Chondrocyte (in vitro differentiated cells): ENCODE results near the gene ACBD6. TPM values are rescaled to one million over a fixed set of nuclear protein-coding genes. Genes with fewer than 3 reads are reported as not detected.

Source experiments
- DNase-seq: peaks from one replicate; pipeline ENCODE4 v3.0.0; 2021; ENCODE audit warnings: mixed read lengths, low spot score
- H3K27ac Mint-ChIP-seq: one replicate; pipeline ENCODE4 v1.8.0; 2021; ENCODE audit warnings: mild to moderate bottlenecking, moderate library complexity, mixed read lengths; ENCODE audit not compliant: unreplicated experiment
- H3K27me3 Mint-ChIP-seq: 2 replicates; pipeline ENCODE4 v1.8.0; 2021; ENCODE audit warnings: low read depth, mixed read lengths
- H3K36me3 Mint-ChIP-seq: 2 replicates; pipeline ENCODE4 v1.8.0; 2021; ENCODE audit warnings: low read depth, mixed read lengths
- H3K4me1 Mint-ChIP-seq: 2 replicates; pipeline ENCODE4 v1.8.0; 2021; ENCODE audit warnings: low read depth, mild to moderate bottlenecking, mixed read lengths
- H3K4me3 Mint-ChIP-seq: one replicate; pipeline ENCODE4 v1.8.0; 2021; ENCODE audit warnings: mild to moderate bottlenecking, moderate library complexity, mixed read lengths; ENCODE audit not compliant: unreplicated experiment
- H3K9me3 Mint-ChIP-seq: 2 replicates; pipeline ENCODE4 v1.8.0; 2021; ENCODE audit warnings: low read depth, mixed read lengths
- total RNA-seq: library from RNA; stranded (reverse); gene quantifications from 3 replicates; pipeline ENCODE4 v1.2.1, GENCODE V29; 2021
- TF ChIP-seq, protein P1 (sequence below): fragments of 200-600 bp; sonication (generic); IDR thresholded peaks from 2 replicates; pipeline ENCODE4 v1.5.0; 2021; ENCODE audit warnings: antibody characterized with exemption, mild to moderate bottlenecking, moderate library complexity

The ACBD6 gene
- total RNA-seq, 1 donor from 2014 or later, result 43.4 TPM

DNA sequence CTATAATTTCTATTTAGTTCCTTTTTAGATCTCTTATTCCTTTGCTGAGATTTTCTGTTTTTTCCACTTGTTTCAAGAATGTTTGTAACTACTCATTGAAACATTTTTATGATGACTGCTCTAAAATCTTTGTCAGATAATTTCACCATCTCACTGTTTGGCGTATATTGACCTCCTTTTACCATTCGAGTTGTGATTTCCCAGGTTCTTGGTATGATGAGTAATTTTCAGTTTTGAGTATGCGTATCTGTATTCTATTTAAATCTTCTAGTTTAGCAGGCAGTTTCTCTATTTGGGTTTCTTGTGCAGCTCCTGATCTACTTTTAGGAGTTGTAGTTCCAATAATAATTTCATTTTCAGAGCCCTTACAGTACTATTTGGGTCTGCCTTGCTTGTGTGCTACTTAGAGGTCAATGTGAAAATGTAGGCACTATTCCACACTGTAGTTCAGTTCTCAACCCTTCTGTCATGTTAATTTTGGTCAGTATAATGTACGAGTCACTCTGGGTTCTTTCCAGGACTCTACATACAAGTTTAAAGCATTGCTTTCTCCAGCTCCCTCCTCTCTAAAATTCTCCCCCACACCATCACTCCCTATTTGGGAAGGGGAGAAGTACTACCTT, 115.5 kb downstream of the ACBD6 start:
- no peak for DNase-seq
- no peak overlapping the region for H3K4me3 Mint-ChIP-seq

DNA sequence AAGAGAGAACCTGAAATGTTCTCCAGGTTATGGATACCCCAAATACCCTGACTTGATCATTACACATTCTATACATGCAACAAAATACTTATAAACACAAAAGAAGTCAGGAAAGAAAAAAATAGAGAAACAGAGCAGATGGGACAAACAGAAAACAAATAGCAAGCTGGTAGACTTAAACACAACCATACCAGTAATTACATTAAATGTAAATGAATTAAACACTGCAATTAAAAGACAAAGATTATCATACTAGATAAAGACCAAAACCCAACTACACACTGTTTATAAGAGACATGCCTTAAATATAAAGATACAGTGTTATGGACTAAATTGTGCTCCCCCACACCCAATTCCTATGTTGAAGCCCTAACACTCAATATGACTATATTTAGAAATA, 117.2 kb downstream of the ACBD6 start:
- peaks cover 5% of the 10 kb centered on the region for H3K4me1 Mint-ChIP-seq
- peaks cover 45% of the 10 kb centered on the region for H3K9me3 Mint-ChIP-seq
- no peak overlapping the region for H3K27ac Mint-ChIP-seq
- H3K4me3 Mint-ChIP-seq, result no peak overlapping the region
- DNase-seq, result no peak
- no peaks in the 10 kb centered on the region for H3K27me3 Mint-ChIP-seq
- TF ChIP-seq, protein P1, sequence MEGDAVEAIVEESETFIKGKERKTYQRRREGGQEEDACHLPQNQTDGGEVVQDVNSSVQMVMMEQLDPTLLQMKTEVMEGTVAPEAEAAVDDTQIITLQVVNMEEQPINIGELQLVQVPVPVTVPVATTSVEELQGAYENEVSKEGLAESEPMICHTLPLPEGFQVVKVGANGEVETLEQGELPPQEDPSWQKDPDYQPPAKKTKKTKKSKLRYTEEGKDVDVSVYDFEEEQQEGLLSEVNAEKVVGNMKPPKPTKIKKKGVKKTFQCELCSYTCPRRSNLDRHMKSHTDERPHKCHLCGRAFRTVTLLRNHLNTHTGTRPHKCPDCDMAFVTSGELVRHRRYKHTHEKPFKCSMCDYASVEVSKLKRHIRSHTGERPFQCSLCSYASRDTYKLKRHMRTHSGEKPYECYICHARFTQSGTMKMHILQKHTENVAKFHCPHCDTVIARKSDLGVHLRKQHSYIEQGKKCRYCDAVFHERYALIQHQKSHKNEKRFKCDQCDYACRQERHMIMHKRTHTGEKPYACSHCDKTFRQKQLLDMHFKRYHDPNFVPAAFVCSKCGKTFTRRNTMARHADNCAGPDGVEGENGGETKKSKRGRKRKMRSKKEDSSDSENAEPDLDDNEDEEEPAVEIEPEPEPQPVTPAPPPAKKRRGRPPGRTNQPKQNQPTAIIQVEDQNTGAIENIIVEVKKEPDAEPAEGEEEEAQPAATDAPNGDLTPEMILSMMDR, result no peak
- H3K36me3 Mint-ChIP-seq, result peaks cover 27% of the 10 kb centered on the region

More for the DNA sequence above, 115.5 kb downstream of the ACBD6 start:
- Mint-ChIP-seq H3K9me3 (peaks cover 37% of the 10 kb centered on the region), H3K4me1 (peaks cover 5% of the 10 kb centered on the region), H3K27me3 (no peaks in the 10 kb centered on the region), H3K36me3 (peaks cover 26% of the 10 kb centered on the region), H3K27ac (no peak overlapping the region)
- TF ChIP-seq, protein P1, result no peak

GRCh38 chr1:180384286-180385005, 117.9 kb downstream of the ACBD6 start:
- peaks cover 5% of the 10 kb centered on the region for H3K4me1 Mint-ChIP-seq
- TF ChIP-seq, protein P1, result no peak

DNA sequence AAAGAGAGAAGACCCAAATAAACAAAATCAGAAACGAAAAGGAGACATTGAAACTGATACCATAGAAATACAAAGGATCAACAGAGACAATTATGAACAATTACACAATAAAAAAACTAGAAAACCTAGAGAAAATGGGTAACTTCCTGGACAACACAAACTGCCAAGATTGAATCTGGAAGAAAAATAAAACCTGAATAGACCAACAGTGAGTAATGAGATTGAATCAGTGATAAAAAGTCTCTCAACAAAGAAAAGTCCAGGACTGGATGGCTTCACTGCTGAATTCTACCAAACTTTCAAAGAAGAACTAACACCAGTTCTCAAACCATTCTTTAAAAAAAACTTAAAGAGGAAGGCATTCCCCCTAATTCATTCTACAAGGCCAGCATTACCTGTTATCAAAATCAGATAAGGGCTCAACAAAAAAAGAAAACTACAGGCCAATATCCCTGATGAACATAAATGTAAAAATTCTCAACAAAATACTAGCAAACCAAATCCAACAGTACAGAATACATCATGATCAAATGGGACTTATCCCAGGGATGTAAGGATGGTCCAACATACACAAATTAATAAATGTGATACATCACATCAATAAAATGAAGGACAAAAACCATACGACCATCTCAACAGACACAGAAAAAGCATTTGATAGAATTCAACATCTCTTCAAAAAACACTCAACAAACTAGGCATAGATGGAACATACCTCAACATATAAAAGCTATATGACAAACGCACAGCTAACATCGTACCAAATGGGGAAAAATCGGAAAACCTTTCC, 119.9 kb downstream of the ACBD6 start:
- peaks cover 59% of the 10 kb centered on the region for H3K9me3 Mint-ChIP-seq
- DNase-seq, result no peak
- peaks cover 38% of the 10 kb centered on the region for H3K36me3 Mint-ChIP-seq
- H3K4me1 Mint-ChIP-seq, result peaks cover 9% of the 10 kb centered on the region
- H3K27me3 Mint-ChIP-seq, result no peaks in the 10 kb centered on the region
- no peak overlapping the region for H3K4me3 Mint-ChIP-seq
- TF ChIP-seq, protein P1, result no peak
- no peak overlapping the region for H3K27ac Mint-ChIP-seq

More at GRCh38 chr1:180384286-180385005, 117.9 kb downstream of the ACBD6 start:
- Mint-ChIP-seq H3K9me3 (peaks cover 52% of the 10 kb centered on the region), H3K36me3 (peaks cover 33% of the 10 kb centered on the region), H3K4me3 (no peak overlapping the region), H3K27ac (no peak overlapping the region), H3K27me3 (no peaks in the 10 kb centered on the region)
- DNase-seq, result no peak

- TF ChIP-seq, protein P1, result no peak
- Mint-ChIP-seq H3K27me3 (no peaks in the 10 kb centered on the region), H3K36me3 (peaks cover 29% of the 10 kb centered on the region), H3K4me1 (peaks cover 9% of the 10 kb centered on the region), H3K9me3 (peaks cover 65% of the 10 kb centered on the region), H3K27ac (no peak overlapping the region), H3K4me3 (no peak overlapping the region)
- no peak for DNase-seq
These were observed 121.2 kb downstream of the ACBD6 start for GRCh38 chr1:180381184-180381580.
